HG03439 (cell line): ENCODE measurements around the gene PPFIA3.
"Not testable (repeated sequence)": the region's sequence is repeated elsewhere in the genome, so short reads cannot be mapped to it uniquely, and the experiment has no call there.

Experiments used
- ATAC-seq: cut with Tn5 transposase; IDR thresholded peaks from one replicate; pipeline ENCODE4 v1.9.1; 2021; ENCODE audit warnings: mild to moderate bottlenecking, moderate library complexity; ENCODE audit not compliant: unreplicated experiment

PPFIA3 gene

GRCh38 chr19:49173198-49173597, 53.9 kb downstream of the PPFIA3 start:
- no peak for ATAC-seq

- ATAC-seq: no peak
Observed at GRCh38 chr19:49180659-49181058, 61.3 kb downstream of the PPFIA3 start.

GRCh38 chr19:49182010-49182847, 62.9 kb downstream of the PPFIA3 start:
- ATAC-seq: not testable (repeated sequence)

- no peak for ATAC-seq
Observed at GRCh38 chr19:49182848-49183375, 63.6 kb downstream of the PPFIA3 start.

GRCh38 chr19:49186108-49186507, 66.8 kb downstream of the PPFIA3 start:
- no peak for ATAC-seq

- no peak for ATAC-seq
Observed at GRCh38 chr19:49188626-49189200, 69.4 kb downstream of the PPFIA3 start.

GRCh38 chr19:49189259-49189658, 69.9 kb downstream of the PPFIA3 start:
- ATAC-seq: no peak

- no peak for ATAC-seq
Observed at GRCh38 chr19:49190781-49191180, 71.4 kb downstream of the PPFIA3 start.

GRCh38 chr19:49193822-49194394, 74.6 kb downstream of the PPFIA3 start:
- ATAC-seq: no peak

- no peak for ATAC-seq
Observed at GRCh38 chr19:49194408-49194807, 75.1 kb downstream of the PPFIA3 start.

- no peak for ATAC-seq
Observed at GRCh38 chr19:49196527-49197240, 77.3 kb downstream of the PPFIA3 start.

GRCh38 chr19:49200238-49200862, 81.0 kb downstream of the PPFIA3 start:
- ATAC-seq: no peak
